Hepatocyte (in vitro differentiated cells): ENCODE data around the gene CNMD. TPM values are rescaled to one million over a fixed set of nuclear protein-coding genes. Genes with fewer than 3 reads are reported as not detected.
A peak's percentile ranks its signal among the peaks of the same experiment; 100 is the strongest.
"Not testable (repeated sequence)": the region's sequence is repeated elsewhere in the genome, so short reads cannot be mapped to it uniquely, and the experiment has no call there.

ENCODE experiments used
- DNase-seq: peaks from one replicate; pipeline ENCODE4 v3.0.0-alpha.2; 2016; ENCODE audit warnings: low spot score
- H2AFZ ChIP-seq: fragments of 200-600 bp; sonication (generic); 2 replicates; pipeline ENCODE4 v1.6.0; 2016; ENCODE audit warnings: antibody characterized with exemption, mild to moderate bottlenecking
- H3K27ac ChIP-seq: fragments of 200-600 bp; sonication (generic); 2 replicates; pipeline ENCODE4 v1.5.1; 2016; ENCODE audit warnings: mild to moderate bottlenecking
- H3K27me3 ChIP-seq: fragments of 200-600 bp; sonication (generic); 2 replicates; pipeline ENCODE4 v1.6.1; 2016
- H3K36me3 ChIP-seq: fragments of 200-600 bp; sonication (generic); replicated peaks from 2 replicates; pipeline ENCODE4 v1.5.1; 2016; ENCODE audit warnings: low read depth; ENCODE audit not compliant: insufficient read depth
- H3K4me1 ChIP-seq: fragments of 200-600 bp; sonication (generic); 2 replicates; pipeline ENCODE4 v1.5.1; 2016; ENCODE audit warnings: mild to moderate bottlenecking, moderate library complexity; ENCODE audit not compliant: insufficient read depth
- H3K4me2 ChIP-seq: fragments of 200-600 bp; sonication (generic); 2 replicates; pipeline ENCODE4 v1.6.0; 2016
- H3K4me3 ChIP-seq: fragments of 200-600 bp; sonication (generic); 2 replicates; pipeline ENCODE4 v1.5.1; 2016; ENCODE audit warnings: mild to moderate bottlenecking
- H3K79me2 ChIP-seq: fragments of 200-600 bp; sonication (generic); 2 replicates; pipeline ENCODE4 v1.6.0; 2017; ENCODE audit warnings: mild to moderate bottlenecking
- H3K9me2 ChIP-seq: fragments of 200-600 bp; sonication (generic); replicated peaks from 2 replicates; pipeline ENCODE4 v1.6.0; 2017; ENCODE audit warnings: mild to moderate bottlenecking; ENCODE audit not compliant: insufficient read depth
- H3K9me3 ChIP-seq: fragments of 200-600 bp; sonication (generic); 2 replicates; pipeline ENCODE4 v1.5.1; 2016; ENCODE audit warnings: low read depth, mild to moderate bottlenecking
- H4K20me1 ChIP-seq: fragments of 200-600 bp; sonication (generic); 2 replicates; pipeline ENCODE4 v1.6.0; 2016; ENCODE audit warnings: mild to moderate bottlenecking; ENCODE audit not compliant: insufficient read depth, poor library complexity, severe bottlenecking
- EZH2 ChIP-seq: fragments of 200-600 bp; sonication (generic); IDR thresholded peaks from 2 replicates; pipeline ENCODE4 v1.6.1; 2016; ENCODE audit warnings: antibody characterized with exemption, mild to moderate bottlenecking, borderline replicate concordance
- EZH2phosphoT487 ChIP-seq: fragments of 200-600 bp; sonication (generic); IDR thresholded peaks from one replicate; pipeline ENCODE4 v1.6.1; 2018; ENCODE audit warnings: antibody characterized with exemption, mild to moderate bottlenecking, low read depth, moderate library complexity; ENCODE audit not compliant: unreplicated experiment, severe bottlenecking
- WGBS: methylation state at CpG from one replicate; pipeline ENCODE4 v1.1.6; 2016; ENCODE audit warnings: low lambda C conversion rate; ENCODE audit errors: missing lambda C conversion rate; 5-methylcytosine and 5-hydroxymethylcytosine counted together
- polyA plus RNA-seq: library from polyadenylated mRNA; unstranded; fragments of >200 nt; fragmentation: Nextera tagmentation; extraction: Ambion mirVana; gene quantifications from 2 replicates; pipeline ENCODE4 v1.2.1, GENCODE V29; 2016
- total RNA-seq: library from RNA; depleted of rRNA; stranded (reverse); fragments of >200 nt; gene quantifications from 2 replicates; pipeline ENCODE4 v1.2.3, GENCODE V29; 2014
- TF ChIP-seq, protein P1 (sequence below): fragments of 200-600 bp; sonication (generic); IDR thresholded peaks from 2 replicates; pipeline ENCODE4 v1.5.1; 2016; ENCODE audit warnings: antibody characterized with exemption, mild to moderate bottlenecking; ENCODE audit not compliant: poor library complexity

Gene CNMD
- total and polyA plus RNA-seq, 2 experiments from 2014 or later, result 0.47 TPM; not detected in 1

DNA sequence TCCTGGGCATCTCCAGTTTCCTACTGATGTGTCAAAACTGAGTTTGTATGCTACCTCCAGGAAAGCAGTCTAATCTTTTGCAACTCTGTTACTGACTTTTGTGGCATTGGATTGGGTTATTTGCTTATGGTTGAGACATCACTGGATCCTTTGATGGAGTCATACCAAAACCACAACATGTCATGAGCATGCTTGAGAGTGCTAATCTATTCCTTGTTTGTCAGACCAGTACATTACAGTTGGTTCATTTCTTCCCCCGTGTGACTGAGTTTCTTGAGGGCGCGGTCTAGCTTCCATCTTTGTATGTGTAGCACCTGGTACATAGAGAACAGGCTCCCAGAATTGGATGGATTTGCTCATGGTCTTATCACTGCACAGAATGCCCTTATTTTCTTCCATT lies 43.8 kb downstream of the CNMD start:
- DNase-seq, result no peak
- H3K36me3 ChIP-seq, result no peaks in the 10 kb centered on the region
- no peaks in the 10 kb centered on the region for H3K9me3 ChIP-seq
- no peaks in the 10 kb centered on the region for H3K27me3 ChIP-seq
- H2AFZ ChIP-seq, result no peak overlapping the region
- no peaks in the 10 kb centered on the region for H3K9me2 ChIP-seq
- no peak overlapping the region for H3K4me3 ChIP-seq
- no peaks in the 10 kb centered on the region for H4K20me1 ChIP-seq
- H3K79me2 ChIP-seq, result no peaks in the 10 kb centered on the region
- TF ChIP-seq EZH2, result no peak
- no peak for TF ChIP-seq EZH2phosphoT487
- TF ChIP-seq, protein P1, sequence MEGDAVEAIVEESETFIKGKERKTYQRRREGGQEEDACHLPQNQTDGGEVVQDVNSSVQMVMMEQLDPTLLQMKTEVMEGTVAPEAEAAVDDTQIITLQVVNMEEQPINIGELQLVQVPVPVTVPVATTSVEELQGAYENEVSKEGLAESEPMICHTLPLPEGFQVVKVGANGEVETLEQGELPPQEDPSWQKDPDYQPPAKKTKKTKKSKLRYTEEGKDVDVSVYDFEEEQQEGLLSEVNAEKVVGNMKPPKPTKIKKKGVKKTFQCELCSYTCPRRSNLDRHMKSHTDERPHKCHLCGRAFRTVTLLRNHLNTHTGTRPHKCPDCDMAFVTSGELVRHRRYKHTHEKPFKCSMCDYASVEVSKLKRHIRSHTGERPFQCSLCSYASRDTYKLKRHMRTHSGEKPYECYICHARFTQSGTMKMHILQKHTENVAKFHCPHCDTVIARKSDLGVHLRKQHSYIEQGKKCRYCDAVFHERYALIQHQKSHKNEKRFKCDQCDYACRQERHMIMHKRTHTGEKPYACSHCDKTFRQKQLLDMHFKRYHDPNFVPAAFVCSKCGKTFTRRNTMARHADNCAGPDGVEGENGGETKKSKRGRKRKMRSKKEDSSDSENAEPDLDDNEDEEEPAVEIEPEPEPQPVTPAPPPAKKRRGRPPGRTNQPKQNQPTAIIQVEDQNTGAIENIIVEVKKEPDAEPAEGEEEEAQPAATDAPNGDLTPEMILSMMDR, result no peak
- no peaks in the 10 kb centered on the region for H3K4me1 ChIP-seq
- H3K27ac ChIP-seq, result no peak overlapping the region
- no peak overlapping the region for H3K4me2 ChIP-seq
- WGBS, result 88% methylated on average over 3 of the region's 3 CpGs

DNA sequence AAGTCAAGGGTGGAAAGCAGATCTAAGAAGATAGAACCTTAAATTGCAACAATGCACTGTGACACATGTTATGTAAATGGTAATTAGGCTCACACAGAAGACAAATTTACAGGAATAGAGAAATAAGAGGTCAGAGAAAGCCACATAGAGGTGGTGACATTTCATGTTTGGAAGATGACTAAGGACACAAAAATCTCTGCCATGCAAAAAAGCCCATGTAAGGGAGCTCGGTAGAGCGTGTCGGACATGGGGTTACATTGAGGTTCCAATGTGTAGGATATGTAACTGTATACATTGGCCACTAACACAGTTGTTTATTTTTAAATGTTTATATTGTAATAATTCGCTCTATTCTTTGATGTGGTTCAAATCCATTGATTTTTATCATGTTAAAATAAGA lies 53.2 kb downstream of the CNMD start:
- Histone ChIP-seq H4K20me1 (no peaks in the 10 kb centered on the region), H3K9me2 (no peaks in the 10 kb centered on the region), H2AFZ (no peak overlapping the region), H3K4me1 (no peaks in the 10 kb centered on the region), H3K4me3 (no peak overlapping the region), H3K27ac (peak overlapping the region; percentile 52), H3K36me3 (no peaks in the 10 kb centered on the region), H3K79me2 (no peaks in the 10 kb centered on the region), H3K9me3 (no peaks in the 10 kb centered on the region), H3K4me2 (no peak overlapping the region), H3K27me3 (no peaks in the 10 kb centered on the region)
- TF ChIP-seq, protein P1, result no peak
- TF ChIP-seq EZH2, result no peak
- WGBS, result 97% methylated on average over 4 of the region's 4 CpGs
- DNase-seq, result no peak

DNA sequence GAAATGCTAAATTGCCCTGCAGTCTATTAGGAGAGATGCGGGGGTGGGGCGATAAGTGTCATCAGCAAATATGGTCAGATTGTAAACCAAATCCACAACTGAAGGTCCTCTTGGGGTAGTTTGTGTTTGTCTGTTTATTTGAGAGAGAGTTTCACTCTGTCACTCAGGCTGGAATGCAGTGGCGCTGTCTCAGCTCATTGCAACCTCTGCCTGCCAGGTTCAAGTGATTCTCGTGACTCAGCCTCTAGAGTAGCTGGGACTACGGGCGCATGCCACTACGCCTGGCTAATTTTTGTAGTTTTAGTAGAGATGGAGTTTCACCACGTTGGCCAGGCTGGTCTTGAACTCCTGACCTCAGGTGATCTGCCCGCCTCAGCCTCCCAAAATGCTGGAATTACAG lies 53.8 kb downstream of the CNMD start:
- not testable (repeated sequence) for H3K36me3 ChIP-seq, H3K79me2 ChIP-seq, H3K9me3 ChIP-seq, H3K9me2 ChIP-seq, H4K20me1 ChIP-seq, H3K4me1 ChIP-seq, H3K27me3 ChIP-seq, H3K4me2 ChIP-seq, H2AFZ ChIP-seq, H3K4me3 ChIP-seq
- peak overlapping the region; percentile 52 for H3K27ac ChIP-seq
- peak; percentile 38 for DNase-seq
- WGBS, result 83% methylated on average over 9 of the region's 9 CpGs

DNA sequence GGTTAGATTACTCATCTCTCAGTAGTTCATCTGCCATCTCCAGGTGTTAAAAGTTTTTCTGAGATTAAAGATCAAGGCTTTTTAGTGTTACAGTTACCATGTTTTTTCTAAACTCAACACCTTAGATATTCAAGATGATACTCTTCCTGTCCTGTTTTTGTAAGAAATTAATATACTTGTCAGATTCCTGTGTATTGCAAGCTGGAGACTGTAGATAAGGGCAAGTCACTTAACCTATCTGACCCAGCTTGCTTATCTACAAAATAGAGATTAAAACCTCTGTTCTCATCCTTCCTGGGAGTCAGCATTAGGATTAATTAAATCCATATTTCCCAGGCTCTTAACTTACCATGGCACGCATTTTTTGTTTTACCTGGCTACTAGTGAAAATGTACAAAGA lies 61.8 kb downstream of the CNMD start:
- H3K27ac ChIP-seq, result no peak overlapping the region
- peaks cover 4% of the 10 kb centered on the region for H4K20me1 ChIP-seq
- TF ChIP-seq EZH2phosphoT487, result no peak
- TF ChIP-seq, protein P1, result no peak
- H2AFZ ChIP-seq, result no peak overlapping the region
- no peak for DNase-seq
- no peaks in the 10 kb centered on the region for H3K36me3 ChIP-seq
- H3K9me3 ChIP-seq, result no peaks in the 10 kb centered on the region
- no peaks in the 10 kb centered on the region for H3K9me2 ChIP-seq
- H3K27me3 ChIP-seq, result no peaks in the 10 kb centered on the region
- H3K79me2 ChIP-seq, result peaks cover 23% of the 10 kb centered on the region
- no peaks in the 10 kb centered on the region for H3K4me1 ChIP-seq
- no peak overlapping the region for H3K4me3 ChIP-seq
- 68% methylated on average over 1 of the region's 1 CpG for WGBS
- no peak overlapping the region for H3K4me2 ChIP-seq
